Neural cell (in vitro differentiated cells): ENCODE results near the gene TBC1D24. TPM values are rescaled to one million over a fixed set of nuclear protein-coding genes. Genes with fewer than 3 reads are reported as not detected.
A peak's percentile ranks its signal among the peaks of the same experiment; 100 is the strongest.

Source experiments
- H2AFZ ChIP-seq: fragments of 200-600, 300-800 bp; sonication (generic), shearing (Covaris generic); 2 replicates; pipeline ENCODE4 v1.6.0; 2014; ENCODE audit warnings: low read depth, mild to moderate bottlenecking, antibody characterized with exemption, low read length, moderate library complexity
- H3F3A ChIP-seq: fragments of 200-600 bp; shearing (Covaris generic); 2 replicates; pipeline ENCODE4 v1.6.1; 2016; ENCODE audit warnings: mild to moderate bottlenecking, moderate library complexity, mixed read lengths, antibody characterized with exemption, low read length; ENCODE audit not compliant: insufficient read depth, poor library complexity, severe bottlenecking
- H3K27ac ChIP-seq: fragments of 200-600, 300-800 bp; sonication (generic), shearing (Covaris generic); 2 replicates; pipeline ENCODE4 v1.5.1; 2014; ENCODE audit warnings: mild to moderate bottlenecking, low read length, moderate library complexity
- H3K27me3 ChIP-seq: fragments of 300-800, 200-600 bp; sonication (generic), shearing (Covaris generic); 2 replicates; pipeline ENCODE4 v1.6.0; 2014; ENCODE audit warnings: mild to moderate bottlenecking, low read depth, low read length, moderate library complexity; ENCODE audit not compliant: insufficient read depth
- H3K36me3 ChIP-seq: fragments of 300-800, 200-600 bp; sonication (generic), shearing (Covaris generic); 2 replicates; pipeline ENCODE4 v1.5.1; 2014; ENCODE audit warnings: mild to moderate bottlenecking, antibody characterized with exemption, low read length, moderate library complexity; ENCODE audit not compliant: insufficient read depth
- H3K4me2 ChIP-seq: fragments of 300-800, 200-600 bp; sonication (generic), shearing (Covaris generic); 2 replicates; pipeline ENCODE4 v1.6.0; 2014; ENCODE audit warnings: mild to moderate bottlenecking, low read length
- H3K4me3 ChIP-seq: fragments of 300-800, 200-600 bp; sonication (generic), shearing (Covaris generic); 2 replicates; pipeline ENCODE4 v1.5.1; 2014; ENCODE audit warnings: mild to moderate bottlenecking, low read length, moderate library complexity
- H3K79me2 ChIP-seq: fragments of 200-600 bp; shearing (Covaris generic); replicated peaks from 2 replicates; pipeline ENCODE4 v1.6.0; 2014; ENCODE audit warnings: mild to moderate bottlenecking, low read length, moderate library complexity; ENCODE audit not compliant: insufficient read depth
- H3K9ac ChIP-seq: fragments of 300-800, 200-600 bp; sonication (generic), shearing (Covaris generic); 2 replicates; pipeline ENCODE4 v1.6.1; 2016; ENCODE audit warnings: mild to moderate bottlenecking, low read length, mixed read lengths
- H3K9me2 ChIP-seq: fragments of 200-600 bp; shearing (Covaris generic); 2 replicates; pipeline ENCODE4 v1.6.1; 2016; ENCODE audit warnings: mild to moderate bottlenecking, low read length, mixed read lengths; ENCODE audit not compliant: insufficient read depth
- H3K9me3 ChIP-seq: fragments of 200-600, 300-800 bp; sonication (generic), shearing (Covaris generic); 2 replicates; pipeline ENCODE4 v1.6.1; 2016; ENCODE audit warnings: mild to moderate bottlenecking, mixed run types, low read length, moderate library complexity, mixed read lengths
- H4K20me1 ChIP-seq: fragments of 200-600 bp; shearing (Covaris generic); 2 replicates; pipeline ENCODE4 v1.6.1; 2016; ENCODE audit warnings: mild to moderate bottlenecking, mixed run types; ENCODE audit not compliant: insufficient read depth
- EZH2 ChIP-seq: fragments of 200-600, 300-800 bp; shearing (Covaris generic), sonication (generic); IDR thresholded peaks from 2 replicates; pipeline ENCODE4 v1.6.1; 2014; ENCODE audit warnings: antibody characterized with exemption, low read length, borderline replicate concordance, mild to moderate bottlenecking; ENCODE audit not compliant: insufficient read depth, poor library complexity, severe bottlenecking
- MXI1 ChIP-seq: fragments of 450-650 bp; conservative IDR thresholded peaks from 2 replicates; pipeline ENCODE4 v1.6.1; 2014; ENCODE audit warnings: antibody characterized with exemption, mild to moderate bottlenecking; ENCODE audit not compliant: poor library complexity, severe bottlenecking
- POLR2AphosphoS5 ChIP-seq: IDR thresholded peaks from 2 replicates; pipeline ENCODE4 v1.6.1; 2012
- RAD21 ChIP-seq: fragments of 450-650 bp; conservative IDR thresholded peaks from 2 replicates; pipeline ENCODE4 v1.6.1; 2014; ENCODE audit warnings: antibody characterized with exemption, mild to moderate bottlenecking, moderate library complexity
- SMC3 ChIP-seq: fragments of 450-650 bp; conservative IDR thresholded peaks from 2 replicates; pipeline ENCODE4 v1.6.1; 2014; ENCODE audit warnings: antibody characterized with exemption, mild to moderate bottlenecking, moderate library complexity; ENCODE audit not compliant: poor library complexity
- TAF1 ChIP-seq: IDR thresholded peaks from 2 replicates; pipeline ENCODE4 v1.6.1; 2012; ENCODE audit warnings: low read depth
- polyA plus RNA-seq: library from polyadenylated mRNA; depleted of rRNA; stranded (reverse); fragments of >200 nt; gene quantifications from 2 replicates; pipeline ENCODE4 v1.2.3, GENCODE V29; 2014
- TF ChIP-seq, protein P1 (sequence below): IDR thresholded peaks from 2 replicates; pipeline ENCODE4 v1.6.1; 2012; ENCODE audit warnings: borderline replicate concordance
- TF ChIP-seq, protein P2 (sequence below): fragments of 450-650 bp; IDR thresholded peaks from 2 replicates; pipeline ENCODE4 v1.5.1; 2014; ENCODE audit warnings: antibody characterized with exemption, mild to moderate bottlenecking, moderate library complexity; ENCODE audit not compliant: poor library complexity, severe bottlenecking

Gene TBC1D24
- polyA plus RNA-seq, 1 donor from 2014 or later, result 27.1 TPM

DNA sequence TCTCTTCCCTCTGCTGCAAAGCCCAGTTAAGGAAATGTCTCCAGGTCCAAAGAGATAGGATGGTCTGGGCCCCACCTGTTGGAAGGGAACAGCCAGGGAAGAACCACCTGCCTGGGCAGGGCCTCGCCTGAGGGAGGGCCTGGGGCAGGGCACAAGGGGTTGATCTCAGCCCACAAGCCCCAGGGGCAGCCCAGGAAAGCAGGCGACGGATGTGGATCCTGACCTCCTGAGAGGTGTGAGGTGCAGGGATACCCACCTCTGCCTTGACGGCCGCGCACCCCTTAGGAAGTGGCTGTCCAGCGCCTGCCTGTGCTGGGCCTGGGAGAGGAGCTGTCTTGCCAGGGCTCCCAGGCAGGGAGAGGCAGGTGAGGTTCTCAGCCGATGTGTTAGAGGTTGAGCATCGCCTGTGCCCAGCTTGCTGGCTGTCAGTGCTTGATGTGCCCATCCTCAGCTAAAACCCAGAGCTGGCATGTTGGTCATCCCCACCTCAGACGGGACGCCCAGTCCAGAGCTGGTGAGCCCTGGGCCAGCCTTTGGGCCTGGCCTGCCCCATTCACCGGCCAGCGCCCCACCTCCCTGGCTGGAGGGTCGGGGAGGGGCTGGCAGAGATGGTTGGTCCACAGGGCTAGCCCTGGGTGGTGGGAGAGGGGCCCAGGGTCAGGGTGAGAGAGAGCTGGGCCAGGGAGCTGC lies 55.8 kb downstream of the TBC1D24 start:
- H3K4me2 ChIP-seq, result no peak overlapping the region
- H3K9me3 ChIP-seq, result no peaks in the 10 kb centered on the region
- no peaks in the 10 kb centered on the region for H3K27me3 ChIP-seq
- H3K4me3 ChIP-seq, result peak overlapping the region; percentile 78
- H2AFZ ChIP-seq, result no peak overlapping the region
- peak overlapping the region; percentile 81 for H3K9ac ChIP-seq
- H3K79me2 ChIP-seq, result no peaks in the 10 kb centered on the region
- no peak overlapping the region for H3K27ac ChIP-seq
- H3K36me3 ChIP-seq, result no peaks in the 10 kb centered on the region
- no peak for TF ChIP-seq TAF1
- TF ChIP-seq RAD21, result no peak
- TF ChIP-seq EZH2, result no peak
- no peak for TF ChIP-seq POLR2AphosphoS5
- TF ChIP-seq MXI1, result no peak
- TF ChIP-seq, protein P1, sequence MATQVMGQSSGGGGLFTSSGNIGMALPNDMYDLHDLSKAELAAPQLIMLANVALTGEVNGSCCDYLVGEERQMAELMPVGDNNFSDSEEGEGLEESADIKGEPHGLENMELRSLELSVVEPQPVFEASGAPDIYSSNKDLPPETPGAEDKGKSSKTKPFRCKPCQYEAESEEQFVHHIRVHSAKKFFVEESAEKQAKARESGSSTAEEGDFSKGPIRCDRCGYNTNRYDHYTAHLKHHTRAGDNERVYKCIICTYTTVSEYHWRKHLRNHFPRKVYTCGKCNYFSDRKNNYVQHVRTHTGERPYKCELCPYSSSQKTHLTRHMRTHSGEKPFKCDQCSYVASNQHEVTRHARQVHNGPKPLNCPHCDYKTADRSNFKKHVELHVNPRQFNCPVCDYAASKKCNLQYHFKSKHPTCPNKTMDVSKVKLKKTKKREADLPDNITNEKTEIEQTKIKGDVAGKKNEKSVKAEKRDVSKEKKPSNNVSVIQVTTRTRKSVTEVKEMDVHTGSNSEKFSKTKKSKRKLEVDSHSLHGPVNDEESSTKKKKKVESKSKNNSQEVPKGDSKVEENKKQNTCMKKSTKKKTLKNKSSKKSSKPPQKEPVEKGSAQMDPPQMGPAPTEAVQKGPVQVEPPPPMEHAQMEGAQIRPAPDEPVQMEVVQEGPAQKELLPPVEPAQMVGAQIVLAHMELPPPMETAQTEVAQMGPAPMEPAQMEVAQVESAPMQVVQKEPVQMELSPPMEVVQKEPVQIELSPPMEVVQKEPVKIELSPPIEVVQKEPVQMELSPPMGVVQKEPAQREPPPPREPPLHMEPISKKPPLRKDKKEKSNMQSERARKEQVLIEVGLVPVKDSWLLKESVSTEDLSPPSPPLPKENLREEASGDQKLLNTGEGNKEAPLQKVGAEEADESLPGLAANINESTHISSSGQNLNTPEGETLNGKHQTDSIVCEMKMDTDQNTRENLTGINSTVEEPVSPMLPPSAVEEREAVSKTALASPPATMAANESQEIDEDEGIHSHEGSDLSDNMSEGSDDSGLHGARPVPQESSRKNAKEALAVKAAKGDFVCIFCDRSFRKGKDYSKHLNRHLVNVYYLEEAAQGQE, result no peak
- TF ChIP-seq, protein P2, sequence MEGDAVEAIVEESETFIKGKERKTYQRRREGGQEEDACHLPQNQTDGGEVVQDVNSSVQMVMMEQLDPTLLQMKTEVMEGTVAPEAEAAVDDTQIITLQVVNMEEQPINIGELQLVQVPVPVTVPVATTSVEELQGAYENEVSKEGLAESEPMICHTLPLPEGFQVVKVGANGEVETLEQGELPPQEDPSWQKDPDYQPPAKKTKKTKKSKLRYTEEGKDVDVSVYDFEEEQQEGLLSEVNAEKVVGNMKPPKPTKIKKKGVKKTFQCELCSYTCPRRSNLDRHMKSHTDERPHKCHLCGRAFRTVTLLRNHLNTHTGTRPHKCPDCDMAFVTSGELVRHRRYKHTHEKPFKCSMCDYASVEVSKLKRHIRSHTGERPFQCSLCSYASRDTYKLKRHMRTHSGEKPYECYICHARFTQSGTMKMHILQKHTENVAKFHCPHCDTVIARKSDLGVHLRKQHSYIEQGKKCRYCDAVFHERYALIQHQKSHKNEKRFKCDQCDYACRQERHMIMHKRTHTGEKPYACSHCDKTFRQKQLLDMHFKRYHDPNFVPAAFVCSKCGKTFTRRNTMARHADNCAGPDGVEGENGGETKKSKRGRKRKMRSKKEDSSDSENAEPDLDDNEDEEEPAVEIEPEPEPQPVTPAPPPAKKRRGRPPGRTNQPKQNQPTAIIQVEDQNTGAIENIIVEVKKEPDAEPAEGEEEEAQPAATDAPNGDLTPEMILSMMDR, result no peak
- TF ChIP-seq SMC3, result no peak
- H4K20me1 ChIP-seq, result no peaks in the 10 kb centered on the region
- H3K9me2 ChIP-seq, result no peaks in the 10 kb centered on the region
- H3F3A ChIP-seq, result no peaks in the 10 kb centered on the region

DNA sequence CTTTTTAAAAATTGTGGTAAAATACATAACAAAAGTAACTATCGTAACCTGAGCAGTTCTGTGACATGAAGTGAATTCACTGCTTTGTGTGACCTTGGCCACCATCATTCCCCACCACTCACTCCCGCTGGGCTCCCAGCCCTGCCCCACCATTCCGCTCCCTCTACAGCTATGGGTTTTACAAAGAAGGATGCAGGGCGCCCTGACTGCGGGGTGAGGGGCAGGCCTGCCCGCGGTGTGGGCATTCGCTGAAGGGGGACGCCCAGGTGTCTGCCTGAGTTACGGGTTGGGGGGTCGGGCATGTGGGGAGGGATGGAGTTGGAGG lies 56.4 kb downstream of the TBC1D24 start, which contains the start of gene CEMP1:
CEMP1 (minus strand) TSS at position 38 of the 325 bp plus-strand sequence. CDS start 335 bp downstream, outside the sequence.
- peak within 1 kb of the TSS; percentile 92 for H3K4me2 ChIP-seq
- no peaks in the 10 kb centered on the region for H3K27me3 ChIP-seq
- H3F3A ChIP-seq, result no peaks in the 10 kb centered on the region
- H3K79me2 ChIP-seq, result no peaks in the 10 kb centered on the region
- H3K9ac ChIP-seq, result peak within 1 kb of the TSS; percentile 88
- TF ChIP-seq, protein P1, result no peak
- TF ChIP-seq TAF1 (no peak), MXI1 (no peak)
- no peaks in the 10 kb centered on the region for H3K36me3 ChIP-seq
- H3K27ac ChIP-seq, result peak within 1 kb of the TSS; percentile 79
- no peaks in the 10 kb centered on the region for H3K9me2 ChIP-seq
- peak within 1 kb of the TSS; percentile 78 for H3K4me3 ChIP-seq
- H3K9me3 ChIP-seq, result no peaks in the 10 kb centered on the region
- no peaks in the 10 kb centered on the region for H4K20me1 ChIP-seq
- H2AFZ ChIP-seq, result peak within 1 kb of the TSS; percentile 87
